ENCODE results near the gene PRMT1. TPM values are rescaled to one million over a fixed set of nuclear protein-coding genes. Genes with fewer than 3 reads are reported as not detected.

Gene PRMT1
- total RNA-seq, 3 donors from 2014 or later (not counting 1 experiment from before 2014, with no cell fraction given): 77.0 to 92.5 (median 78.2) TPM

GRCh38 chr19:49691243-49692146 lies 14.4 kb downstream of the PRMT1 start:
- DNase-seq (peak in 1 of 2 donors; percentile 61), ATAC-seq (peak in 2 of 3 donors; percentile 29 to 46)
- peak overlapping the region; percentile 95 for H3K4me3 Mint-ChIP-seq
- Histone ChIP-seq H3K4me1 (ENCODE audit: control insufficient read depth, insufficient read depth, low read length) (peaks cover 27% of the 10 kb centered on the region), H3K36me3 (ENCODE audit: control insufficient read depth, insufficient read depth, low read length) (peaks cover 3% of the 10 kb centered on the region), H3K9me3 (ENCODE audit: control insufficient read depth, insufficient read depth, low read length) (no peaks in the 10 kb centered on the region), H3K4me3 (ENCODE audit: low read length) (peak overlapping the region; percentile 27), H3K27ac (ENCODE audit: low read length) (no peak overlapping the region), H3K27me3 (ENCODE audit: control insufficient read depth, insufficient read depth, low read length) (peaks cover 26% of the 10 kb centered on the region)
- peaks cover 17 to 27% of the 10 kb centered on the region in 2 donors for H3K27me3 Mint-ChIP-seq (ENCODE audit: low read depth in 2 of 2)
- H3K27ac Mint-ChIP-seq: peak overlapping the region; percentile 51 to 79
- intact Hi-C loops (cut with micrococcal nuclease): no loop called here
- no peaks in the 10 kb centered on the region for H3K36me3 Mint-ChIP-seq
- no peaks in the 10 kb centered on the region for H3K9me3 Mint-ChIP-seq
- WGBS (ENCODE audit: insufficient coverage): 22% methylated on average over 37 of the region's 39 CpGs
- TF ChIP-seq CTCF (IDR thresholded peaks at IDR 0.05): no peak
- H3K4me1 Mint-ChIP-seq: peaks cover 15 to 33% of the 10 kb centered on the region in 2 donors

DNA sequence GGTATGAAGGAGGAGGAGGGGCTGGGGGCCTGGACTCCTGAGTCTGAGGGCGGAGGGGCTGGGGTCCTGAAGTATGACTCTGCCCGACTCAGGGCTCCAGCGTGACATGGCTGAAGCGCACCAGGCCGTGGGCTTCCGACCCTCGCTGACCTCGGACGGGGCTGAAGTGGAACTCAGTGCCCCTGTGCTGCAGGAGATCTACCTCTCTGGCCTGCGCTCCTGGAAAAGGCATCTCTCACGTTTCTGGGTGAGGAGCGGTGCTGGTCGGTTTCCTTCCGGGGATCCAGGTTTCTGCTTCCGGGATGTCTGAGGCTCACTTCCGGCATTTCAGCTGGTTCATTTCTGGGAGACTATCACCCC lies 15.1 kb downstream of the PRMT1 start:
- Mint-ChIP-seq H3K36me3 (no peaks in the 10 kb centered on the region), H3K27ac (no peak overlapping the region), H3K4me1 (peaks cover 15 to 30% of the 10 kb centered on the region in 2 donors), H3K27me3 (ENCODE audit: low read depth in 2 of 2) (peaks cover 17 to 27% of the 10 kb centered on the region in 2 donors), H3K4me3 (no peak overlapping the region), H3K9me3 (no peaks in the 10 kb centered on the region)
- intact Hi-C loops (cut with micrococcal nuclease): no loop called here
- no peak for TF ChIP-seq CTCF (IDR thresholded peaks at IDR 0.05)
- Histone ChIP-seq H3K36me3 (ENCODE audit: control insufficient read depth, insufficient read depth, low read length) (peaks cover 3% of the 10 kb centered on the region), H3K4me1 (ENCODE audit: control insufficient read depth, insufficient read depth, low read length) (peaks cover 27% of the 10 kb centered on the region), H3K9me3 (ENCODE audit: control insufficient read depth, insufficient read depth, low read length) (no peaks in the 10 kb centered on the region), H3K27ac (ENCODE audit: low read length) (no peak overlapping the region), H3K27me3 (ENCODE audit: control insufficient read depth, insufficient read depth, low read length) (peaks cover 26% of the 10 kb centered on the region), H3K4me3 (ENCODE audit: low read length) (no peak overlapping the region)
- ATAC-seq: no peak
- WGBS (ENCODE audit: insufficient coverage): 92% methylated on average over 16 of the region's 16 CpGs
- DNase-seq: no peak

GRCh38 chr19:49696115-49696514 lies 19.0 kb downstream of the PRMT1 start:
- Histone ChIP-seq H3K4me1 (ENCODE audit: control insufficient read depth, insufficient read depth, low read length) (peaks cover 8% of the 10 kb centered on the region), H3K36me3 (ENCODE audit: control insufficient read depth, insufficient read depth, low read length) (no peaks in the 10 kb centered on the region), H3K27ac (ENCODE audit: low read length) (no peak overlapping the region), H3K4me3 (ENCODE audit: low read length) (no peak overlapping the region), H3K9me3 (ENCODE audit: control insufficient read depth, insufficient read depth, low read length) (no peaks in the 10 kb centered on the region), H3K27me3 (ENCODE audit: control insufficient read depth, insufficient read depth, low read length) (peaks cover 12% of the 10 kb centered on the region)
- DNase-seq: no peak
- H3K9me3 Mint-ChIP-seq: no peaks in the 10 kb centered on the region
- no peak overlapping the region for H3K27ac Mint-ChIP-seq
- 75% methylated on average over 6 of the region's 6 CpGs for WGBS (ENCODE audit: insufficient coverage)
- H3K4me3 Mint-ChIP-seq: no peak overlapping the region
- intact Hi-C loops (cut with micrococcal nuclease): no loop called here
- no peak for ATAC-seq
- H3K27me3 Mint-ChIP-seq (ENCODE audit: low read depth in 2 of 2): peaks cover 3 to 15% of the 10 kb centered on the region in 2 donors
- peaks cover 0 to 4% of the 10 kb centered on the region in 2 donors for H3K4me1 Mint-ChIP-seq
- no peaks in the 10 kb centered on the region for H3K36me3 Mint-ChIP-seq
- TF ChIP-seq CTCF (IDR thresholded peaks at IDR 0.05): no peak
